GM13976 (cell line): ENCODE data around the gene HDAC9.
A peak's percentile ranks its signal among the peaks of the same experiment; 100 is the strongest.

ENCODE experiments used
- DNase-seq: peaks from one replicate; pipeline ENCODE4 v3.0.0; 2012; ENCODE audit warnings: low spot score
- CTCF ChIP-seq: IDR thresholded peaks from 2 replicates; pipeline ENCODE4 v1.5.1; 2012; ENCODE audit warnings: borderline replicate concordance, mild to moderate bottlenecking; ENCODE audit not compliant: insufficient read depth; ENCODE audit errors: extremely low read depth, missing control alignments, control extremely low read depth
- in situ Hi-C: fragments of 300-500 bp; cut with MboI; formaldehyde crosslinking; loops from one replicate; pipeline ENCODE4 v1.12.0; 2022; ENCODE audit warnings: low sequenced_read_pairs, mixed read lengths, inconsistent platforms; ENCODE audit not compliant: unreplicated experiment

HDAC9 gene

GRCh38 chr7:18459484-18460245 lies 35.9 kb upstream of the HDAC9 start:
- DNase-seq = no peak

DNA sequence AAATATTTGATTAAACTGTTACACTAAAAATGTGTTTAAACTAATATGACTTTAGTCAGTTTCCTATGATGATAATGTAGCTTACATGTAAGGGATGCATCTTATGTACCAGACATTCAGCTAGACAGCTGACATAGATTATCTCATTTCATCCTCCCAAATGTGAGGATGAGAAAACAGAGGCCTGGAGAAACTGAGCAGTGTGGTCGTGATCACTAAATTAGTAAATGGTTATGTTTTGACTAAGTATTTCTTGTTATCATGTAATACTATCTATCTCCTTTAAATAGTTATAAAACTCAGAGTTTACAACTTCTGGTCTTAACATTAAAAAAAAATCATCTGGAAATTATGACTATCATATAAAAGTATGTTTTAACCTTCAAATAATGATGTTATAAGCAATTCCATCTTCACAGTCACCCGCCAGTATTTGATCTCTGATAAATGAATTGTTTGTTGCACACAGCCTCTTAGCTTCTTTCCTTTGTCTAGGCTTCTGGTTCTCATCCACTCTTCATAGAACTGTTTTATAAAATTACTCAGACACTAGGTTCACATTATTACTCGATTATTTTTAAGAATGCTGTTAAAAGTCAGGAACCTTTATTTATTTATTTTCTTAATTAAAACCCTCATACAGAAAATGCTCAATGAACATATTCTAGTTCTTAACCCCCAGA lies 33.6 kb upstream of the HDAC9 start:
- TF ChIP-seq CTCF = no peak
- DNase-seq = peak; percentile 13
- in situ Hi-C loops = no loop called here

More at GRCh38 chr7:18459484-18460245, 35.9 kb upstream of the HDAC9 start:
- in situ Hi-C loops = no loop called here
- no peak for TF ChIP-seq CTCF

DNA sequence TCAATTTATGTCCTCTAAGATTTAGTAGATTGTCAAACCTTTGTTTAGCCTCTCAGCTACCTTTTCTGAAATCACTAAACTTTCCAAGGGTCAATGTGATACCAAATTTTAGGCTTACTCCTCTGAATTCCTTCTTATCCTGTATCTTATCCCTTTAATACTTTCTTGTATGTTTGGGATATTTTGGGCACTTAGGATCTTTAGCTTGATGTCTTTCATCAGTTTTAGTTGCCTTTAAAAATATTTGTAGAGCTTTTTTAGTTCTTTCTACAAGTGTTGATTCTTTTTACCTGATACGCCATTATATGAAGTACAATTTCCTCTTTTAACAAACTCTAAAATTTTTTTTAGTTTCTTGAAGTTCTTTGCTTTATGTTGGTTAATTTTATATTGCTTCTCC lies 30.7 kb upstream of the HDAC9 start:
- DNase-seq = no peak
- TF ChIP-seq CTCF = no peak
- in situ Hi-C loops = no loop called here

DNA sequence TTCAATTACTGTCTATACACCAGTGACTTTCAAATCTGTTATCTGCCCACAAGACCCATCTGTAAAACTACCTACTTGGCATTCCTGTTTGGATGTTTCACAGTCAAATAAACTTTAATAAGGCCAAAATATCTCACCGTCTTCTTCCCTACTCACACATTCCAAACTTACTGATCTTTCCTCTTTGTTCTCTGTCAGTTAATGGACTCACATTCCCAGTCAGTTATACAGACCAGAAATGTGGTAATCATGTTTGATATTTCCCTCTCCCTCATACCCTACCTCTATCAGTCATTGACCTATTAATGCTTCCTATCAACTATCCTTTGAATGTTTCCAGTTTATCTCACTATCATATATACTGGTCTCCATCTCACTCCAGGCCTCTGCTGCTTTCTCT lies 28.5 kb upstream of the HDAC9 start:
- in situ Hi-C loops = no loop called here
- no peak for TF ChIP-seq CTCF
- no peak for DNase-seq

DNA sequence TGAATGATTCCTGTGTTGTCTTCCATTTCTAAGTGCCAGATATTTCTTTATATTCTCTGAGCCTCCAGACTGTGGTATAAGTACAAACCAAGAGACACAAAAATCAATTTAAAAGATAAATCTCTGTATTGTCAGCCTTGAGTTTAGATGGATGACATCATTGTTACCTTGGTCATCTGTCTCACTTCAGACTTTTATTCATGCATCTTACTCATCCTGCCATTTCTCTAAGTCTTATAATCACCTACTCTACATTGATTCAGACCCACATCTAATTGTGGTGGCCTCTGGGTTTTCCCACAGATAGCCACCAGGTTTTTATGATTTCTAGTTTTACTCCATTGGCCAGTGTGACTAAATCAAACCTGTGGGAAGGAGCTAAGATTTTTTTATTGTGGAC lies 26.8 kb upstream of the HDAC9 start:
- peak; percentile 18 for DNase-seq
- in situ Hi-C loops = no loop called here
- TF ChIP-seq CTCF = no peak

DNA sequence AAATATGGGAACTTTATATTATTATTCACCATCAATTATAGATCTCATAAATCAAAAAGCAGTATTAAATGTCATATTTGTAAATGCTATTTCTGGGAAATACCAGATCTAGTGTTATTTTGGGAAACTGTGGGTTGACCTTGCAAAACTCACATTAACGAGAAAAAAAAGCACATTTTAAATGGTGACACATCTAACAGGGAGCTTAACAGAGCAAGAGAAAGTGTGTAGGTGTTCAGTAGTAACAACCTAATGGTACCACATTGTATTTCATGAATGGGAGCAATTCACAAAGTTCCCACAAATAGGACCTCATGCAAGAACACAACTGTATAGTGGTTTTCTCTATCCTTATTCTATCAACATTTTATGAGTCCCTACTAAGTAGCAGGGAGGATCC lies 26.2 kb upstream of the HDAC9 start:
- DNase-seq = no peak
- no peak for TF ChIP-seq CTCF
- in situ Hi-C loops = no loop called here
